Mucosa of stomach (tissue), 1 donor: ENCODE measurements around the gene HEXD.
"Not testable (repeated sequence)": the region's sequence is repeated elsewhere in the genome, so short reads cannot be mapped to it uniquely, and the experiment has no call there.

Source experiments
- H3K27me3 ChIP-seq: one replicate; pipeline ENCODE4 v1.7.0; 2013; ENCODE audit warnings: mild to moderate bottlenecking, low read length; ENCODE audit not compliant: control insufficient read depth, insufficient read depth
- H3K36me3 ChIP-seq: one replicate; pipeline ENCODE4 v1.7.0; 2013; ENCODE audit warnings: low read length; ENCODE audit not compliant: control insufficient read depth, insufficient read depth
- H3K4me1 ChIP-seq: one replicate; pipeline ENCODE4 v1.7.0; 2013; ENCODE audit warnings: mild to moderate bottlenecking, low read length; ENCODE audit not compliant: control insufficient read depth, insufficient read depth
- H3K4me3 ChIP-seq: one replicate; pipeline ENCODE4 v1.7.0; 2013; ENCODE audit warnings: low read length
- H3K9ac ChIP-seq: one replicate; pipeline ENCODE4 v1.7.0; 2013; ENCODE audit warnings: mild to moderate bottlenecking, low read length, moderate library complexity
- H3K9me3 ChIP-seq: one replicate; pipeline ENCODE4 v1.7.0; 2013; ENCODE audit warnings: mild to moderate bottlenecking, low read length, moderate library complexity; ENCODE audit not compliant: control insufficient read depth
- donor health status: Pancreatic carcinoma.

The HEXD gene

GRCh38 chr17:82405051-82405450 lies 13.1 kb upstream of the HEXD start:
- no peaks in the 10 kb centered on the region for H3K4me1 ChIP-seq
- H3K9me3 ChIP-seq = no peaks in the 10 kb centered on the region
- no peak overlapping the region for H3K4me3 ChIP-seq
- H3K27me3 ChIP-seq = no peaks in the 10 kb centered on the region
- no peaks in the 10 kb centered on the region for H3K36me3 ChIP-seq
- H3K9ac ChIP-seq = no peak overlapping the region

GRCh38 chr17:82406131-82406671 lies 11.9 kb upstream of the HEXD start:
- Histone ChIP-seq H3K27me3 (no peaks in the 10 kb centered on the region), H3K4me3 (no peak overlapping the region), H3K36me3 (no peaks in the 10 kb centered on the region), H3K4me1 (no peaks in the 10 kb centered on the region), H3K9me3 (no peaks in the 10 kb centered on the region), H3K9ac (no peak overlapping the region)

- no peak overlapping the region for H3K4me3 ChIP-seq
- H3K36me3 ChIP-seq = no peaks in the 10 kb centered on the region
- H3K9ac ChIP-seq = no peak overlapping the region
- H3K9me3 ChIP-seq = no peaks in the 10 kb centered on the region
- no peaks in the 10 kb centered on the region for H3K4me1 ChIP-seq
- H3K27me3 ChIP-seq = no peaks in the 10 kb centered on the region
Measured at GRCh38 chr17:82407255-82407654, 10.9 kb upstream of the HEXD start.

- Histone ChIP-seq H3K4me3 (no peak overlapping the region), H3K27me3 (no peaks in the 10 kb centered on the region), H3K9ac (no peak overlapping the region), H3K9me3 (no peaks in the 10 kb centered on the region), H3K36me3 (no peaks in the 10 kb centered on the region), H3K4me1 (no peaks in the 10 kb centered on the region)
Measured at GRCh38 chr17:82408288-82408937, 9.7 kb upstream of the HEXD start.

- H3K36me3 ChIP-seq = no peaks in the 10 kb centered on the region
- no peaks in the 10 kb centered on the region for H3K9me3 ChIP-seq
Measured at GRCh38 chr17:82408938-82409318, 9.2 kb upstream of the HEXD start.

GRCh38 chr17:82410014-82410716 lies 8.0 kb upstream of the HEXD start:
- Histone ChIP-seq H3K9ac (no peak overlapping the region), H3K27me3 (no peaks in the 10 kb centered on the region), H3K4me1 (peaks cover 4% of the 10 kb centered on the region), H3K36me3 (no peaks in the 10 kb centered on the region), H3K4me3 (no peak overlapping the region), H3K9me3 (no peaks in the 10 kb centered on the region)

More at GRCh38 chr17:82408938-82409318, 9.2 kb upstream of the HEXD start:
- H3K4me3 ChIP-seq = no peak overlapping the region
- H3K27me3 ChIP-seq = no peaks in the 10 kb centered on the region
- no peak overlapping the region for H3K9ac ChIP-seq
- H3K4me1 ChIP-seq = no peaks in the 10 kb centered on the region

GRCh38 chr17:82411396-82412053 lies 6.6 kb upstream of the HEXD start:
- no peak overlapping the region for H3K4me3 ChIP-seq
- H3K36me3 ChIP-seq = no peaks in the 10 kb centered on the region
- peaks cover 4% of the 10 kb centered on the region for H3K4me1 ChIP-seq
- no peaks in the 10 kb centered on the region for H3K27me3 ChIP-seq
- H3K9me3 ChIP-seq = no peaks in the 10 kb centered on the region
- no peak overlapping the region for H3K9ac ChIP-seq

- not testable (repeated sequence) for H3K36me3 ChIP-seq, H3K4me3 ChIP-seq, H3K27me3 ChIP-seq, H3K4me1 ChIP-seq, H3K9ac ChIP-seq, H3K9me3 ChIP-seq
Measured at GRCh38 chr17:82412081-82412480, 6.1 kb upstream of the HEXD start.

GRCh38 chr17:82412535-82413520 lies 5.3 kb upstream of the HEXD start:
- Histone ChIP-seq H3K27me3 (no peaks in the 10 kb centered on the region), H3K4me1 (peaks cover 4% of the 10 kb centered on the region), H3K9ac (no peak overlapping the region), H3K9me3 (no peaks in the 10 kb centered on the region), H3K4me3 (no peak overlapping the region), H3K36me3 (no peaks in the 10 kb centered on the region)

- no peaks in the 10 kb centered on the region for H3K36me3 ChIP-seq
- H3K27me3 ChIP-seq = no peaks in the 10 kb centered on the region
- H3K9me3 ChIP-seq = no peaks in the 10 kb centered on the region
- H3K4me1 ChIP-seq = peaks cover 4% of the 10 kb centered on the region
- no peak overlapping the region for H3K4me3 ChIP-seq
- H3K9ac ChIP-seq = no peak overlapping the region
Measured at GRCh38 chr17:82414548-82415281, 3.4 kb upstream of the HEXD start.

GRCh38 chr17:82415336-82415735 lies 2.8 kb upstream of the HEXD start:
- Histone ChIP-seq H3K4me1 (peaks cover 4% of the 10 kb centered on the region), H3K4me3 (no peak overlapping the region)

More at GRCh38 chr17:82415336-82415735, 2.8 kb upstream of the HEXD start:
- Histone ChIP-seq H3K36me3 (no peaks in the 10 kb centered on the region), H3K27me3 (no peaks in the 10 kb centered on the region), H3K9me3 (no peaks in the 10 kb centered on the region), H3K9ac (no peak overlapping the region)
